Activated T-helper 2 cell treated with anti-CD3 and anti-CD28 coated beads, Interferon-gamma antibody, Interleukin-2, Interleukin-4, amounts not matched to agents 10 μg/mL and 5 μg/mL and 100 μg/mL, durations not matched to agents 14 hours and 24 hours and 36 hours (primary cell): ENCODE data around the gene NCAM2. TPM values are rescaled to one million over a fixed set of nuclear protein-coding genes. Genes with fewer than 3 reads are reported as not detected.

ENCODE experiments used
- DNase-seq: peaks from one replicate; pipeline ENCODE4 v3.0.0; 2021; ENCODE audit warnings: low spot score
- H3K27ac Mint-ChIP-seq: one replicate; pipeline ENCODE4 v1.8.0; 2021; ENCODE audit warnings: mixed read lengths
- H3K27me3 Mint-ChIP-seq: one replicate; pipeline ENCODE4 v1.8.0; 2021; ENCODE audit warnings: low read depth, mixed read lengths
- H3K36me3 Mint-ChIP-seq: one replicate; pipeline ENCODE4 v1.8.0; 2021; ENCODE audit warnings: low read depth, mixed read lengths
- H3K4me1 Mint-ChIP-seq: one replicate; pipeline ENCODE4 v1.8.0; 2021; ENCODE audit warnings: low read depth, mixed read lengths
- H3K4me3 Mint-ChIP-seq: one replicate; pipeline ENCODE4 v1.8.0; 2021; ENCODE audit warnings: low read depth, mild to moderate bottlenecking, moderate library complexity, mixed read lengths
- H3K9me3 Mint-ChIP-seq: one replicate; pipeline ENCODE4 v1.8.0; 2021; ENCODE audit warnings: mixed read lengths
- intact Hi-C: fragments of 100-400 bp; cut with micrococcal nuclease; formaldehyde crosslinking; loops from one replicate; pipeline ENCODE4 v1.15.1; 2023
- total RNA-seq: library from RNA; stranded (reverse); gene quantifications from 2 replicates; pipeline ENCODE4 v1.2.3, GENCODE V29; 2022

The NCAM2 gene
- total RNA-seq, 1 donor from 2014 or later: not detected

GRCh38 chr21:21000591-21001175, 2.5 kb downstream of the NCAM2 start:
- Mint-ChIP-seq H3K4me1 (peaks cover 6% of the 10 kb centered on the region), H3K4me3 (no peak overlapping the region), H3K9me3 (no peaks in the 10 kb centered on the region), H3K36me3 (no peaks in the 10 kb centered on the region), H3K27me3 (peaks cover 33% of the 10 kb centered on the region), H3K27ac (no peak overlapping the region)
- intact Hi-C loops: loop anchor here (5.0 kb wide), 1 partner anchor 922 kb away; no protein-coding TSS in a partner anchor
- no peak for DNase-seq

- H3K27me3 Mint-ChIP-seq: peaks cover 31% of the 10 kb centered on the region
- H3K4me1 Mint-ChIP-seq: peaks cover 6% of the 10 kb centered on the region
- H3K4me3 Mint-ChIP-seq: no peak overlapping the region
- intact Hi-C loops: loop anchor here (5.0 kb wide), 1 partner anchor 921 kb away; no protein-coding TSS in a partner anchor
- no peak for DNase-seq
- H3K36me3 Mint-ChIP-seq: no peaks in the 10 kb centered on the region
- no peaks in the 10 kb centered on the region for H3K9me3 Mint-ChIP-seq
- H3K27ac Mint-ChIP-seq: no peak overlapping the region
Measured at GRCh38 chr21:21001591-21002100, 3.4 kb downstream of the NCAM2 start.

GRCh38 chr21:21002153-21002552, 3.9 kb downstream of the NCAM2 start:
- Mint-ChIP-seq H3K27me3 (peaks cover 26% of the 10 kb centered on the region), H3K36me3 (no peaks in the 10 kb centered on the region), H3K27ac (no peak overlapping the region), H3K4me3 (no peak overlapping the region), H3K4me1 (peaks cover 6% of the 10 kb centered on the region), H3K9me3 (no peaks in the 10 kb centered on the region)
- DNase-seq: no peak
- intact Hi-C loops: loop anchor here (5.0 kb wide), 1 partner anchor 920 kb away; no protein-coding TSS in a partner anchor

- Mint-ChIP-seq H3K4me3 (no peak overlapping the region), H3K4me1 (peaks cover 2% of the 10 kb centered on the region), H3K9me3 (no peaks in the 10 kb centered on the region), H3K27ac (no peak overlapping the region), H3K36me3 (no peaks in the 10 kb centered on the region), H3K27me3 (peaks cover 18% of the 10 kb centered on the region)
- intact Hi-C loops: loop anchor here (5.0 kb wide), 1 partner anchor 919 kb away; no protein-coding TSS in a partner anchor
- DNase-seq: no peak
Measured at GRCh38 chr21:21003701-21004100, 5.5 kb downstream of the NCAM2 start.

GRCh38 chr21:21007606-21008005, 9.4 kb downstream of the NCAM2 start:
- no peaks in the 10 kb centered on the region for H3K27me3 Mint-ChIP-seq
- intact Hi-C loops: no loop called here
- no peak overlapping the region for H3K27ac Mint-ChIP-seq
- no peaks in the 10 kb centered on the region for H3K4me1 Mint-ChIP-seq
- no peak overlapping the region for H3K4me3 Mint-ChIP-seq
- no peak for DNase-seq
- no peaks in the 10 kb centered on the region for H3K9me3 Mint-ChIP-seq
- H3K36me3 Mint-ChIP-seq: no peaks in the 10 kb centered on the region

- Mint-ChIP-seq H3K36me3 (no peaks in the 10 kb centered on the region), H3K9me3 (no peaks in the 10 kb centered on the region), H3K27me3 (no peaks in the 10 kb centered on the region), H3K27ac (no peak overlapping the region), H3K4me3 (no peak overlapping the region), H3K4me1 (no peaks in the 10 kb centered on the region)
- intact Hi-C loops: no loop called here
- DNase-seq: no peak
Measured at GRCh38 chr21:21010228-21010627, 12.0 kb downstream of the NCAM2 start.

- no peaks in the 10 kb centered on the region for H3K9me3 Mint-ChIP-seq
- no peak overlapping the region for H3K27ac Mint-ChIP-seq
- intact Hi-C loops: no loop called here
- no peak for DNase-seq
- no peak overlapping the region for H3K4me3 Mint-ChIP-seq
- H3K27me3 Mint-ChIP-seq: no peaks in the 10 kb centered on the region
- no peaks in the 10 kb centered on the region for H3K36me3 Mint-ChIP-seq
- no peaks in the 10 kb centered on the region for H3K4me1 Mint-ChIP-seq
Measured at GRCh38 chr21:21010698-21011097, 12.5 kb downstream of the NCAM2 start.

GRCh38 chr21:21018821-21019220, 20.6 kb downstream of the NCAM2 start:
- H3K4me3 Mint-ChIP-seq: no peak overlapping the region
- no peak for DNase-seq
- no peaks in the 10 kb centered on the region for H3K9me3 Mint-ChIP-seq
- intact Hi-C loops: no loop called here
- H3K27ac Mint-ChIP-seq: no peak overlapping the region
- H3K4me1 Mint-ChIP-seq: no peaks in the 10 kb centered on the region
- no peaks in the 10 kb centered on the region for H3K36me3 Mint-ChIP-seq
- no peaks in the 10 kb centered on the region for H3K27me3 Mint-ChIP-seq

- Mint-ChIP-seq H3K27ac (no peak overlapping the region), H3K27me3 (no peaks in the 10 kb centered on the region), H3K4me3 (no peak overlapping the region), H3K9me3 (no peaks in the 10 kb centered on the region), H3K4me1 (no peaks in the 10 kb centered on the region), H3K36me3 (no peaks in the 10 kb centered on the region)
- intact Hi-C loops: no loop called here
- DNase-seq: no peak
Measured at GRCh38 chr21:21019681-21020080, 21.5 kb downstream of the NCAM2 start.

GRCh38 chr21:21025742-21026141, 27.5 kb downstream of the NCAM2 start:
- no peak for DNase-seq
- Mint-ChIP-seq H3K4me1 (no peaks in the 10 kb centered on the region), H3K9me3 (no peaks in the 10 kb centered on the region), H3K4me3 (no peak overlapping the region), H3K36me3 (no peaks in the 10 kb centered on the region), H3K27me3 (no peaks in the 10 kb centered on the region), H3K27ac (no peak overlapping the region)
- intact Hi-C loops: no loop called here

GRCh38 chr21:21028275-21028820, 30.1 kb downstream of the NCAM2 start:
- Mint-ChIP-seq H3K27me3 (no peaks in the 10 kb centered on the region), H3K4me1 (no peaks in the 10 kb centered on the region), H3K4me3 (no peak overlapping the region), H3K36me3 (no peaks in the 10 kb centered on the region), H3K27ac (no peak overlapping the region), H3K9me3 (no peaks in the 10 kb centered on the region)
- no peak for DNase-seq
- intact Hi-C loops: no loop called here

GRCh38 chr21:21029164-21029563, 31.0 kb downstream of the NCAM2 start:
- H3K4me3 Mint-ChIP-seq: no peak overlapping the region
- H3K27me3 Mint-ChIP-seq: no peaks in the 10 kb centered on the region
- H3K36me3 Mint-ChIP-seq: no peaks in the 10 kb centered on the region
- intact Hi-C loops: no loop called here
- no peak for DNase-seq
- H3K4me1 Mint-ChIP-seq: no peaks in the 10 kb centered on the region
- no peaks in the 10 kb centered on the region for H3K9me3 Mint-ChIP-seq
- H3K27ac Mint-ChIP-seq: no peak overlapping the region

- H3K27me3 Mint-ChIP-seq: no peaks in the 10 kb centered on the region
- intact Hi-C loops: no loop called here
- no peaks in the 10 kb centered on the region for H3K36me3 Mint-ChIP-seq
- H3K27ac Mint-ChIP-seq: no peak overlapping the region
- H3K4me1 Mint-ChIP-seq: no peaks in the 10 kb centered on the region
- DNase-seq: no peak
- H3K9me3 Mint-ChIP-seq: no peaks in the 10 kb centered on the region
- H3K4me3 Mint-ChIP-seq: no peak overlapping the region
Measured at GRCh38 chr21:21030311-21030710, 32.1 kb downstream of the NCAM2 start.
